Measurements from ENCODE around the gene ESPN. TPM values are rescaled to one million over a fixed set of nuclear protein-coding genes. Genes with fewer than 3 reads are reported as not detected.

ESPN gene
- total and polyA plus RNA-seq, 2 of the 4 experiments (the other 2 are of a cell fraction), result under 0.01 to 0.02 TPM

- Histone ChIP-seq H3K79me1 (ENCODE audit: low read depth in 1 of 2, low read length in 2 of 2) (peaks cover 3 to 11% of the 10 kb centered on the region in 2 experiments; a peak in 2 of 4 replicates), H2BK15ac (ENCODE audit: low read depth, low read length) (no peak overlapping the region), H3K4me2 (ENCODE audit: low read depth, low read length) (peak overlapping the region; percentile 71; the same call in 1 of the 2 replicates), H4K20me1 (ENCODE audit: insufficient read depth, low read length) (peaks cover 6% of the 10 kb centered on the region; the same call in 1 of the 2 replicates), H3K23ac (ENCODE audit: low read depth, low read length) (no peak overlapping the region), H4K91ac (ENCODE audit: insufficient read depth, low read depth, low read length) (no peak overlapping the region; the same call in 1 of the 2 replicates), H3K27me3 (ENCODE audit: control insufficient read depth, insufficient read depth, low read length) (no peaks in the 10 kb centered on the region), H3K4me1 (ENCODE audit: control insufficient read depth, insufficient read depth, low read length) (0 out of 2 replicates have a peak, but pooled peaks cover 2% of the 10 kb centered on the region), H3K9me1 (ENCODE audit: insufficient read depth, low read length) (no peaks in the 10 kb centered on the region), H3K4ac (ENCODE audit: low read depth, low read length) (no peak overlapping the region; the same call in 1 of the 2 replicates), H2BK20ac (ENCODE audit: low read depth, low read length) (no peak overlapping the region), H2AFZ (replicated peaks; ENCODE audit: low read length, poor library complexity) (peak overlapping the region; percentile 89), H3K4me3 (ENCODE audit: insufficient read depth, low read depth, low read length) (peak overlapping the region; percentile 57), H3K9ac (ENCODE audit: low read depth, low read length) (peak overlapping the region; percentile 52; the same call in 1 of the 2 replicates), H2AK9ac (replicated peaks; ENCODE audit: low read depth, low read length, poor library complexity) (peak overlapping the region; percentile 82), H2AK5ac (ENCODE audit: low read depth, low read length) (peak overlapping the region; percentile 15), H3K56ac (ENCODE audit: extremely low read depth, insufficient read depth, low read length) (no peak overlapping the region), H3K18ac (ENCODE audit: low read depth, low read length) (no peak overlapping the region), H4K8ac (ENCODE audit: low read depth in 2 of 2, low read length in 2 of 2) (peak overlapping the region in 1 of 2 experiments; percentile 60; a peak in 1 of 4 replicates), H3K27ac (ENCODE audit: insufficient read depth, low read length) (no peak overlapping the region), H2BK5ac (ENCODE audit: low read depth, low read length, poor library complexity, severe bottlenecking) (no peak overlapping the region), H2BK120ac (ENCODE audit: low read depth, low read length) (no peak overlapping the region), H3K9me3 (ENCODE audit: control insufficient read depth, insufficient read depth, low read length) (no peaks in the 10 kb centered on the region), H3K14ac (replicated peaks; ENCODE audit: low read depth, low read length) (no peak overlapping the region), H3K36me3 (ENCODE audit: control insufficient read depth, insufficient read depth, low read length) (no peaks in the 10 kb centered on the region), H4K5ac (ENCODE audit: low read depth, low read length) (no peak overlapping the region; the same call in 1 of the 2 replicates)
- ATAC-seq (ENCODE audit: low read depth) (no peak), DNase-seq (no peak)
- intact Hi-C loops (cut with micrococcal nuclease), result loop anchor here (5.0 kb wide), 1 partner anchor 733 kb away; no protein-coding TSS in a partner anchor
- ChIA-PET POLR2A (ENCODE audit: unreplicated experiment) (no interaction called here), CTCF (no interaction called here)
- dilution Hi-C loops (cut with HindIII; ENCODE audit: low sequenced_read_pairs, unreplicated experiment), result no loop called here
- WGBS, 2 experiments (ENCODE audit: extremely low coverage in 2 of 2, insufficient read length in 1 of 2), result 0% methylated on average over 6 of the region's 13 CpGs; no CpG with 5 or more reads in 1 of the 2 experiments
- in situ Hi-C loops (cut with MboI; ENCODE audit: low sequenced_read_pairs), result no loop called here
- no TSS peak for BruUV-seq (replicated peaks)
- TF ChIP-seq USF2 (IDR thresholded peaks at IDR 0.05; ENCODE audit: low read depth, low read length), result no peak
- no peak for TF ChIP-seq CEBPB (IDR thresholded peaks at IDR 0.05; ENCODE audit: low read depth, low read length)
- no peak for TF ChIP-seq MAFK (IDR thresholded peaks at IDR 0.05; ENCODE audit: low read depth, low read length)
- TF ChIP-seq POLR2A (IDR thresholded peaks at IDR 0.05; ENCODE audit: low read depth, low read length), result no peak
- TF ChIP-seq FOS (IDR thresholded peaks at IDR 0.05; ENCODE audit: low read depth, low read length), result no peak
- no peak for TF ChIP-seq NFE2L2 (IDR thresholded peaks at IDR 0.05; ENCODE audit: low read depth, low read length)
- no peak for TF ChIP-seq MAZ (IDR thresholded peaks at IDR 0.05; ENCODE audit: borderline replicate concordance, low read depth, low read length)
- no peak for TF ChIP-seq RCOR1 (IDR thresholded peaks at IDR 0.05; ENCODE audit: insufficient replicate concordance, low read length)
- TF ChIP-seq SMC3 (IDR thresholded peaks at IDR 0.05; ENCODE audit: low read depth, low read length), result no peak
- TF ChIP-seq RFX5 (IDR thresholded peaks at IDR 0.05; ENCODE audit: low read depth, low read length), result no peak
- no peak for TF ChIP-seq CTCF (conservative IDR thresholded peaks at IDR 0.05; ENCODE audit: low read depth, low read length)
- no peak for TF ChIP-seq BHLHE40 (IDR thresholded peaks at IDR 0.05; ENCODE audit: low read depth, low read length)
- no peak for TF ChIP-seq RAD21 (IDR thresholded peaks at IDR 0.05; ENCODE audit: low read length)
- no peak for TF ChIP-seq MXI1 (IDR thresholded peaks at IDR 0.05; ENCODE audit: borderline replicate concordance, low read depth, low read length)
- no peak for TF ChIP-seq CHD1 (IDR thresholded peaks at IDR 0.05; ENCODE audit: low read depth, low read length)
- no peak for TF ChIP-seq ELK1 (IDR thresholded peaks at IDR 0.05; ENCODE audit: borderline replicate concordance, low read depth, low read length)
Measured at GRCh38 chr1:6484826-6485167, 60.2 kb downstream of the ESPN start.
